GM12873 (cell line): ENCODE data around the gene PHYKPL.

Experiments
- TF ChIP-seq, protein P1 (sequence below): IDR thresholded peaks from 2 replicates; pipeline ENCODE4 v1.5.1; 2012; ENCODE audit warnings: low read depth, mild to moderate bottlenecking, moderate library complexity, low read length, control low read depth; ENCODE audit not compliant: insufficient read depth; ENCODE audit errors: missing control alignments

PHYKPL gene

GRCh38 chr5:178278358-178279023 is 45.9 kb upstream of the PHYKPL start:
- TF ChIP-seq, protein P1, sequence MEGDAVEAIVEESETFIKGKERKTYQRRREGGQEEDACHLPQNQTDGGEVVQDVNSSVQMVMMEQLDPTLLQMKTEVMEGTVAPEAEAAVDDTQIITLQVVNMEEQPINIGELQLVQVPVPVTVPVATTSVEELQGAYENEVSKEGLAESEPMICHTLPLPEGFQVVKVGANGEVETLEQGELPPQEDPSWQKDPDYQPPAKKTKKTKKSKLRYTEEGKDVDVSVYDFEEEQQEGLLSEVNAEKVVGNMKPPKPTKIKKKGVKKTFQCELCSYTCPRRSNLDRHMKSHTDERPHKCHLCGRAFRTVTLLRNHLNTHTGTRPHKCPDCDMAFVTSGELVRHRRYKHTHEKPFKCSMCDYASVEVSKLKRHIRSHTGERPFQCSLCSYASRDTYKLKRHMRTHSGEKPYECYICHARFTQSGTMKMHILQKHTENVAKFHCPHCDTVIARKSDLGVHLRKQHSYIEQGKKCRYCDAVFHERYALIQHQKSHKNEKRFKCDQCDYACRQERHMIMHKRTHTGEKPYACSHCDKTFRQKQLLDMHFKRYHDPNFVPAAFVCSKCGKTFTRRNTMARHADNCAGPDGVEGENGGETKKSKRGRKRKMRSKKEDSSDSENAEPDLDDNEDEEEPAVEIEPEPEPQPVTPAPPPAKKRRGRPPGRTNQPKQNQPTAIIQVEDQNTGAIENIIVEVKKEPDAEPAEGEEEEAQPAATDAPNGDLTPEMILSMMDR, result no peak

DNA sequence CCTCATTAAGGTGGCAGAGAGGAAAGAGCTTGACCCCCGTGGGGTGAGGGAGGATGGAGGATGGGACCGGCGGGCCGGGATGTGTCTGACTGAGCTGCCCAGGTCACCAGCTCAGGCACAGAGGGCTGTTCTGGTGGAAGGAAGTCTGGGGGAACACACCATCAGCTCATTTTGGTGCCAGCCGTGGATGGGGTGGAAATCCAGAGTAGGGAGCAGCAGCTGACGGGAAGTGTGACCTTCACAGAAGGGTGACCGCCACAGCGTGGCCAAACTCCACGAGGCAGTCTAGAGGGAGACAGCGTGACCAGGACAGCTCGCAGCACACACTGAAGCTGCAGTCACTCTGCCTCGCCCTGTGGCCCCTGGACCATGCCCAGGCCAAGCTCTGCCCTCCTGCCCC is 45.3 kb upstream of the PHYKPL start:
- TF ChIP-seq, protein P1, result no peak

DNA sequence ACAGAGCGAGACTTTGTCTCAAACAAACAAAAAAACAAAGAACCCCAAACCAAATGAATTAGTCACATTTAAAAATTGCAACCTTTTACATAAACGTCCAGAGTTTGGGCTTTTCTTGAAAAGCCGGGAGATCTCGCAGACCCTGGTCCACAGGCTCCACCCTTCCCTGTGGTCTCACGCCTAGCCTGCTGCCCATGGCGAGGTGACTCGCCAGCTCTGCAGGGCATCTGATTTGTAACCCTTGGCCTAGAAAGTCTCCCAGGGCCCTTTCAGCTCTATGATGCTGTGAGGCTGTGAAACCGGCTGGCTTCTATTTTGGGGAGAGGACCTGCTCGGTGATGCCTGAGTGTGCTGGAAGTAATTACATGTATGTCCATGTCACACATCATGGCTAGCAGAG is 44.7 kb upstream of the PHYKPL start:
- TF ChIP-seq, protein P1, result no peak

DNA sequence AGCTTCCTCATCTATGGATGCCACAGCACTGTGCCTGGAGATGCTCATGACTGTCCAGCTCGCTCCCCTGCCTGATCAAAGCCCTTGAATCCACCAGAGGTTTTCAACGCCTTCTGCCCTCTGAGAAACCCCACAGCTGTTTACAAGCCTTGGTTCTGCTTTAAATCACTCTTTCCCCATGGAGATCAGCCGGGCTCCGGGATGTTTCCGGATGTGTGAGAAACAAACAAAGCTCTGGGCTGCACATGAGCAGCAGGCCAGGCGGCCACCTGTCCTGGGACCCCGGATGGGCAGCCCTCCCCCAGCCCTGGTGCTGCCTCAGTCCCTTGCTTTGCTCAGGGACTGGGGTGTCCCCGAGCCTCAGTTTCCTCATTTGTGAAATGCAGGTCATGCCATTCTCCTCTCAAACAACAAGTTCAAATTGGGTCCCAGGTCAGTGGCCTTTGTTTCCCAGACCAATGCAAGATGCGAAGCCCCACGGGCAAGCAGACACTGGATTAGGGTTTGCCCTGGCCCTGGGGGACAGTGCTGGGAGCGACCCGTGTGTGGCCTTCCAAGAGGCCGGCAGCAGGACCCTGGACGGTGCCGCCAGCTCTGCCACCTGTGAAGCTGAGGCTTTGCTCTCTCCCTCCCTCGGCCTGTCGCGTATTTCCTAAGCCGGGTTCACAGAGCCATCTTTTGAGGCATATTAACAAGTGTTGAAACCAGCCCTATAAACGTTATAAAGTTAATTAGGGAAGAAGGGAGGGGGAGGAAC is 42.4 kb upstream of the PHYKPL start:
- TF ChIP-seq, protein P1, result no peak

DNA sequence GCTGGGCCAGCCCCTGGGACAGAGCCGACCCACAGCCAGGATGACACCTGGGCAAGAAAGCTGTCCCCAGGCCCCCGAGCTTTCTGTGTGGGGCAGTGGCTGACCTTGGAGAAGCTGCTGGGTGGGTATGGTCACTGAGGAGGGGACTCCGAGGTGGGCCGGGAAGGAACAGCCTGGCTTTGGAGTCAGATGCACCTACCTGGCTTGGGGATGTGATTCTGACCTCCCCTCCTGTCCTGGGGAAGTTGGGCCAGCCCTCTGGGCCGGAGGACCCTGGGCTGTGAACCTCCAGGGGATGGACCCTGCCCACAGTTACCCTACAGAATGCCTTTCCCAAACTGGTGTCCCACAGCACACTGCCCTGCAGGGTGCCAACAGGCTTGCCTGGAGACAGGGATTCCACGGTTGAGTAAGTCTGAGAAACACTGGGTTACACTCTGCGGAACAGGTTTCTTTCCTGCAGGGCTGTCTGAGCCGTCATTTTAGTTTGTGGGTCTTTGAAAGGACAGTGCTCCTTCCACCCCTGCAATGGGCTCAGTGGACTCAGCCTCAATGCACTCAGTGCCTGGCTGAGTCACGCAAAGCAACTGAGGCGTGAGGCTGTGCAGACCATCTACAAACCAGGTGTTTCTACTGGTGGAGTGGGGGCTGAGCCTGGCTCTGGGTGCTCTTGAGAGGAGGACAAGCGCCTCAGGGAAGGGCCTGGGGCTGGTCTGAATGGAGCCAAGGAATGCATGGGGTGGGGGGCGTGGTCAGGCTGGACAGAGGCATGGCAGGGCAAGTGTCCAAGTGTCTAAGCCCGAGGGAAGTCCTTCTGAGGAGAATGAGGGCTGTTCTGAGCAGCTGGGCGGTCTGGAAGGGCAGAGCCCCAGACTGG is 41.3 kb upstream of the PHYKPL start:
- TF ChIP-seq, protein P1, result no peak

- TF ChIP-seq, protein P1, result no peak
These were observed 40.4 kb upstream of the PHYKPL start for GRCh38 chr5:178273041-178273440.

DNA sequence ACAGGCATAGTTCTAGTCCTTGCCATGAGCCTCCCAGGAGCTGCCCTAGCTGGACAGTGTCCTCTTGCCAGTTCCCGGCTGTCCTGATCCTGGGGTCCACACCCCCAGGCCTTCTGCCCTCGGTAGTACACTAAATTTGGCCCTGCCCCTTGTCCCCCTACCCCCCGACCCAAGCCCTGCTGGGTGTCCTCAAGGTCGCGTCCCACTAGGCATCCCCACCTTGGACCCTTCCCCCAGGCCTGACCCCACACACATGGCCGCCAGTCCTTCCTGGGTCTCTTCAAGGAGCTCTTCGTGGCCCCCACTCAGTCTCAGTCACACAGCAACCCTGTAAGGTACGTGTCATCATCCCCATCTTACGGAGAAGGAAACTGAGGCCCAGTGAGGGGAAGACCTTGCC is 40.0 kb upstream of the PHYKPL start:
- TF ChIP-seq, protein P1, result no peak
